ENCODE results near the gene PDLIM5.

PDLIM5 gene

GRCh38 chr4:94715726-94716125, 264.0 kb downstream of the PDLIM5 start:
- ChIA-PET POLR2A (no interaction called here), CTCF (interaction anchor here (1.7 kb wide), 1 partner anchor 16 kb away, joined by 11 read pairs; no protein-coding TSS in a partner anchor)
- no peak for DNase-seq (ENCODE audit: low read depth, low spot score)

More at GRCh38 chr4:94715726-94716125, 264.0 kb downstream of the PDLIM5 start:
- H3K4me3 ChIP-seq (ENCODE audit: low read depth, low read length) = no peak overlapping the region
- TF ChIP-seq CTCF (IDR thresholded peaks at IDR 0.05; ENCODE audit: insufficient read depth, low read length, missing control alignments) = no peak
